SK-MEL-5 (cell line): Measurements from ENCODE around the gene MORC1. TPM values are rescaled to one million over a fixed set of nuclear protein-coding genes. Genes with fewer than 3 reads are reported as not detected.

Experiments used
- DNase-seq: peaks from one replicate; pipeline ENCODE4 v3.0.0-alpha.2; 2016; ENCODE audit warnings: low read depth, low spot score
- in situ Hi-C: cut with HindIII; loops from 2 replicates; pipeline ENCODE4 v1.10.0; 2016; ENCODE audit warnings: low sequenced_read_pairs, high pct_unique_total_duplicates, low pct_unique_long_range_greater_than_20kb
- small RNA-seq, 2 experiments: library from RNA; depleted of rRNA; stranded (forward); fragments of <200 nt; gene quantifications; one replicate each; pipeline ENCODE3, GENCODE V24; 2014
- total RNA-seq: library from RNA; depleted of rRNA; stranded (reverse); fragments of >200 nt; shearing (Covaris generic); gene quantifications from 2 replicates; pipeline ENCODE4 v1.2.3, GENCODE V29; 2014; rRNA removed

MORC1 gene
- total RNA-seq, 1 experiment from 2014 or later: 0.11 TPM

- DNase-seq: peak; percentile 83
- in situ Hi-C loops: no loop called here
Observed at GRCh38 chr3:108914774-108915641, 202.9 kb downstream of the MORC1 start.

GRCh38 chr3:108909799-108910198 is 208.1 kb downstream of the MORC1 start:
- in situ Hi-C loops: no loop called here
- DNase-seq: no peak

Small RNA genes lying within 50 kb of the gene (small RNA-seq; reads per million reads assigned to genes)
- 0 to 0.12 reads per million in 2 experiments for gene RF00012

Other genes with a start within 250 kb of the MORC1 start
- gene GUCA1C, start 164.3 kb downstream of the MORC1 start, total RNA-seq: not detected in 2 replicates
- gene C3orf85, start 18.6 kb upstream of the MORC1 start, total RNA-seq: not detected in 2 replicates
- not detected in 2 replicates for gene DPPA2, start 198.4 kb upstream of the MORC1 start, total RNA-seq
- gene DPPA4, start 219.4 kb upstream of the MORC1 start, total RNA-seq: 0.32 TPM in 1 of 2 replicates, not detected in the other